ENCODE measurements around the gene IQGAP3. TPM values are rescaled to one million over a fixed set of nuclear protein-coding genes. Genes with fewer than 3 reads are reported as not detected.

IQGAP3 gene
- total and polyA plus RNA-seq, 2 donors (not counting 1 experiment from before 2014, with no cell fraction given) = 0.07 to 0.12 TPM

DNA sequence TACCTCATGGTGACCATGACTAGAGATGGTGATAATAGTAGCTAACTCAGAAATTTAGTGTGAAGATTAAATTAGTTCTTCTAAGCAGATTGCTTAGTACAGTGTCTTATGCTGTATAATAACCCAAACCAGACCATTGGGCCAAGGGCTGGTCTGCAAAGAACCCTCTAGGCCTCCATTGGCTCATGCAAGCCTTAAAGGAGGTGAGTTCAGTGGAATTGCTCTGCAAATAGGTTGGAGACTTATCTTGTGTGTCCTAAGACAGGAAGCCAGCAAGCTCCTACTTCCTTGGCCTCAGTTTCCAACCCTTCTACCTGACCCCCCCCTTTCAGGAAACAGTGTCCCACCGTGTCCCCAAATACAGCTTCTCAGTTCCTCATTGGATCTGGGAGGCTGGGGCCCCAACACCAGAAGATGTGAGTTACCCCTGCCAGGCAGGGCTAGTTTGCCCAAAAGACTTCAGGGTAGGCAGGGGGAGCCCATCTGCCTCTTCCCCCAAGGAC is 69.9 kb downstream of the IQGAP3 start:
- Histone ChIP-seq H3K79me2 (ENCODE audit: control insufficient read depth, insufficient read depth, low read length) (peaks cover 52% of the 10 kb centered on the region), H2AFZ (ENCODE audit: insufficient read depth, low read depth, low read length, poor library complexity, severe bottlenecking) (peak overlapping the region; percentile 12), H3K36me3 (replicated peaks in 1 of 2; ENCODE audit: control extremely low read depth in 1 of 2, control insufficient read depth in 1 of 2, extremely low read depth in 1 of 2, insufficient read depth in 2 of 2, low read length in 1 of 2) (no peaks in the 10 kb centered on the region), H3K4me2 (replicated peaks; ENCODE audit: low read depth, low read length, poor library complexity, severe bottlenecking) (peak overlapping the region; percentile 94), H3K27me3 (replicated peaks in 1 of 4; ENCODE audit: control extremely low read depth in 1 of 4, control insufficient read depth in 3 of 4, insufficient read depth in 4 of 4, low read length in 3 of 4) (no peaks in the 10 kb centered on the region), H3K9ac (ENCODE audit: low read length) (peak overlapping the region; percentile 3), H3K9me3 (ENCODE audit: control extremely low read depth in 1 of 3, control insufficient read depth in 2 of 3, insufficient read depth in 1 of 3, low read length in 2 of 3) (peaks cover 0 to 5% (median 0%) of the 10 kb centered on the region in 3 donors), H4K20me1 (ENCODE audit: control insufficient read depth, insufficient read depth, low read length, poor library complexity, severe bottlenecking) (peaks cover 28% of the 10 kb centered on the region), H3K27ac (ENCODE audit: low read length in 2 of 2) (peak overlapping the region; percentile 94 to 96), H3K4me1 (ENCODE audit: control insufficient read depth in 2 of 2, insufficient read depth in 2 of 2, low read length in 2 of 2) (peaks cover 61 to 68% of the 10 kb centered on the region in 2 donors), H3K4me3 (ENCODE audit: control extremely low read depth in 1 of 5, extremely low read depth in 1 of 5, insufficient read depth in 1 of 5, low read depth in 2 of 5, low read length in 4 of 5) (no peak overlapping the region)
- intact Hi-C loops (cut with micrococcal nuclease) = loop anchor here (5.0 to 10.0 kb wide), 2 partner anchors 225 to 1178 kb away; partner anchors contain the start of genes ISG20L2, METTL25B and RUSC1
- WGBS (ENCODE audit: insufficient coverage) = 0% methylated on average over 1 of the region's 1 CpG
- ATAC-seq (ENCODE audit: low read depth) (no peak), DNase-seq (no peak)
- ChIA-PET POLR2A (interaction anchor here (0.6 to 8.3 kb wide), 5 partner anchors 15 to 230 kb away, joined by 3 to 193 read pairs (median 4); no protein-coding TSS in a partner anchor), CTCF (interaction anchor here (0.5 to 11.7 kb wide), 10 partner anchors 16 to 122 kb away, joined by 3 to 383 read pairs (median 4); partner anchors contain the start of gene GPATCH4)
- Mint-ChIP-seq H3K27ac (peak overlapping the region; percentile 99), H3K4me1 (peaks cover 73% of the 10 kb centered on the region), H3K27me3 (no peaks in the 10 kb centered on the region), H3K4me3 (peak overlapping the region; percentile 93), H3K9me3 (ENCODE audit: insufficient read depth) (no peaks in the 10 kb centered on the region)
- TF ChIP-seq, protein P1, sequence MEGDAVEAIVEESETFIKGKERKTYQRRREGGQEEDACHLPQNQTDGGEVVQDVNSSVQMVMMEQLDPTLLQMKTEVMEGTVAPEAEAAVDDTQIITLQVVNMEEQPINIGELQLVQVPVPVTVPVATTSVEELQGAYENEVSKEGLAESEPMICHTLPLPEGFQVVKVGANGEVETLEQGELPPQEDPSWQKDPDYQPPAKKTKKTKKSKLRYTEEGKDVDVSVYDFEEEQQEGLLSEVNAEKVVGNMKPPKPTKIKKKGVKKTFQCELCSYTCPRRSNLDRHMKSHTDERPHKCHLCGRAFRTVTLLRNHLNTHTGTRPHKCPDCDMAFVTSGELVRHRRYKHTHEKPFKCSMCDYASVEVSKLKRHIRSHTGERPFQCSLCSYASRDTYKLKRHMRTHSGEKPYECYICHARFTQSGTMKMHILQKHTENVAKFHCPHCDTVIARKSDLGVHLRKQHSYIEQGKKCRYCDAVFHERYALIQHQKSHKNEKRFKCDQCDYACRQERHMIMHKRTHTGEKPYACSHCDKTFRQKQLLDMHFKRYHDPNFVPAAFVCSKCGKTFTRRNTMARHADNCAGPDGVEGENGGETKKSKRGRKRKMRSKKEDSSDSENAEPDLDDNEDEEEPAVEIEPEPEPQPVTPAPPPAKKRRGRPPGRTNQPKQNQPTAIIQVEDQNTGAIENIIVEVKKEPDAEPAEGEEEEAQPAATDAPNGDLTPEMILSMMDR (IDR thresholded peaks at IDR 0.05) = no peak
- no peak for TF ChIP-seq EZH2 (IDR thresholded peaks at IDR 0.05; ENCODE audit: borderline replicate concordance, insufficient read depth, low read depth, low read length, poor library complexity, severe bottlenecking)
